GM21529 (cell line): Measurements from ENCODE around the gene TRPM1.

Experiments
- ATAC-seq: cut with Tn5 transposase; IDR thresholded peaks from one replicate; pipeline ENCODE4 v1.9.1; 2021; ENCODE audit not compliant: unreplicated experiment

TRPM1 gene

GRCh38 chr15:31101262-31102038 is at the start of gene TRPM1:
TSS of gene TRPM1 (minus strand) at chr15:31101725. CDS start at chr15:31081355, 20,370 bp downstream.
- ATAC-seq = no peak

GRCh38 chr15:31150732-31151231 is 49.3 kb upstream of the TRPM1 start:
- no peak for ATAC-seq

GRCh38 chr15:31149987-31150386 is 48.5 kb upstream of the TRPM1 start:
- ATAC-seq = no peak

- no peak for ATAC-seq
Observed at GRCh38 chr15:31149088-31149505, 47.6 kb upstream of the TRPM1 start.

GRCh38 chr15:31148297-31149087 is 47.0 kb upstream of the TRPM1 start:
- ATAC-seq = no peak

GRCh38 chr15:31147944-31148296 is 46.4 kb upstream of the TRPM1 start:
- ATAC-seq = no peak

GRCh38 chr15:31147456-31147855 is 45.9 kb upstream of the TRPM1 start:
- ATAC-seq = no peak

- no peak for ATAC-seq
Observed at GRCh38 chr15:31145271-31145911, 43.9 kb upstream of the TRPM1 start.

- ATAC-seq = no peak
Observed at GRCh38 chr15:31141792-31142191, 40.3 kb upstream of the TRPM1 start.

- no peak for ATAC-seq
Observed at GRCh38 chr15:31136607-31137328, 35.2 kb upstream of the TRPM1 start.

GRCh38 chr15:31136016-31136415 is 34.5 kb upstream of the TRPM1 start:
- ATAC-seq = no peak

- no peak for ATAC-seq
Observed at GRCh38 chr15:31135523-31135922, 34.0 kb upstream of the TRPM1 start.

- ATAC-seq = no peak
Observed at GRCh38 chr15:31133890-31134289, 32.4 kb upstream of the TRPM1 start.

GRCh38 chr15:31131853-31132375 is 30.4 kb upstream of the TRPM1 start:
- no peak for ATAC-seq

GRCh38 chr15:31130576-31131237 is 29.2 kb upstream of the TRPM1 start:
- no peak for ATAC-seq

- ATAC-seq = no peak
Observed at GRCh38 chr15:31129769-31130303, 28.3 kb upstream of the TRPM1 start.

- ATAC-seq = no peak
Observed at GRCh38 chr15:31128919-31129768, 27.6 kb upstream of the TRPM1 start.

GRCh38 chr15:31128477-31128876 is 27.0 kb upstream of the TRPM1 start:
- no peak for ATAC-seq
